Mononuclear cell (primary cell): Measurements from ENCODE around the gene SETBP1. TPM values are rescaled to one million over a fixed set of nuclear protein-coding genes. Genes with fewer than 3 reads are reported as not detected.
"Not testable (repeated sequence)": the region's sequence is repeated elsewhere in the genome, so short reads cannot be mapped to it uniquely, and the experiment has no call there.

Experiments
- H3K27me3 ChIP-seq: 2 replicates; pipeline ENCODE4 v1.6.0; 2011; ENCODE audit warnings: low read length, control low read depth; ENCODE audit not compliant: insufficient read depth
- H3K4me1 ChIP-seq: 2 replicates; pipeline ENCODE4 v1.5.1; 2011; ENCODE audit warnings: mild to moderate bottlenecking, low read length, control low read depth; ENCODE audit not compliant: insufficient read depth
- H3K4me3 ChIP-seq: 2 replicates; pipeline ENCODE4 v1.5.1; 2011; ENCODE audit warnings: mild to moderate bottlenecking, low read length, moderate library complexity
- H3K9me3 ChIP-seq: 2 replicates; pipeline ENCODE4 v1.5.1; 2011; ENCODE audit warnings: low read depth, mild to moderate bottlenecking, control low read depth, low read length
- total RNA-seq: library from RNA; depleted of rRNA; stranded (reverse); fragments of >200 nt; gene quantifications from one replicate; pipeline ENCODE4 v1.2.3, GENCODE V29; 2012

The SETBP1 gene
- total RNA-seq, 1 donor = 5.0 TPM

DNA sequence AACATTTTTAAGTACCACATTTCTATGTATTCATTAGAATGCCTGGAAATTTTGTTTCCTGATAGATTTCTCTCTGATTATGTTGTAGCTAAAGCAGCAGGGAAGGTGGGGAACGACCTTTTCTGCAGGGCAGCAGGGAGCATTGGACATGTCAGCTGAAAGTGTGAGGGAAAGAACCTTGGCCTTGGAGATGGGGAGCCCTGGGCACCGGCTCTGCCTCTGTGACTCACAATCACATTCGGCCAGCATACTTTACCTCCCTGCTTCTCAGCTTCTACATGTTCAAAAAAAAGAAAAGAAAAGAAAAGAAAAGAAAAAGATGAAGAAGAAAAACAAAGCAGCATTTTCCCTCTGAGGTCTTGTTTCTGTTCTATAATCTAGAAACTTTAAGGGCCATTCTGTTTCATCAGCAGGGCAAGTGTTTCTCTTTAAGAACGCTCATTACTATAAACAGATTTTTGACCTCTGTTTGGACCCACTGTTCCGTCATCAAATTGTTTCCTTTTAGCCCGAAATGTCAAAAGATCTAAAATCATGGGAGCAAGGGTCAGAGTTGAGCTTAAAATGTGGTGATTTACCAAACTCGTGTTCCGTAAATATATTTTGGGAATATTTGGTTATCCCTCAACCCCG, 27.9 kb downstream of the SETBP1 start:
- Histone ChIP-seq H3K9me3 (no peaks in the 10 kb centered on the region), H3K27me3 (peaks cover 15% of the 10 kb centered on the region), H3K4me1 (peaks cover 16% of the 10 kb centered on the region)

DNA sequence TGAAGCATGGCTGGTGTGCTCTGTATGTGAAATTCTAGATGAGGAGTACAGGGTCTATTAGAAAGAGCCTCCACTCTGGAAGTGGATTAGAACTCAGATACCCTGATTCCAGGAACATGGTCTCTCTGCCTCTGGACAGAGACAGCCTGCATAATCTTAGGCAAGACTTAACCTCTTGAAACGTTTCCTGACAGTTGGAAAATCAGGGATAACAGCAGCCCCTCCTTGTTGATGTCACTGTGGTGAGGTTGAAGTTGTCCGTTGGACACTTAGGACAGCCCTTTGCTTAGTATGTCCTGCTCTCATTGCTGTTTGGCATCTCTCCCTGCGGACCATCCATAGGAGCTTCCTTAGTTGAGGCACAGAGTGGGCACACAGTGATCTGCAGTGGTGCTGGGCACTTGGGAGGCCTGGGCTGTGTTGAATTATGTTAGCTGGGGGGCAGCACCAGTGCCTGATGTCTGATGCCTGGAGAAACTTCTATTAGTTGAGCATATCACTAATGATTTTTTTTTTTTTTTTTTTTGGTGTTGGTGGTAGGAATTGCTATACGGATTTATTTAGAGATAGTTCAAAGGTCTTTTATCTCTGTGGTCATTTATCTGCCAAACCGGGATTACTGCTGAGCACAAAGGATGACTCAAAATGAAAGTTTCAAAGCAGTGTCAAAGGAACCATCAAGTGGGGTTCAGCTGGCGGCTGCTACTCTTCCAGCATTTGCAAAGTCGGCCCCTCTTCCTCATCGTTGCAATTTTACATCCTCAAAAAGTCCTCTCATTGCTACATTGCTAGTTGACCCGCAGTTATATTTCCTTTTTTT, 28.8 kb downstream of the SETBP1 start:
- peaks cover 16% of the 10 kb centered on the region for H3K4me1 ChIP-seq
- H3K27me3 ChIP-seq = peaks cover 12% of the 10 kb centered on the region
- no peaks in the 10 kb centered on the region for H3K9me3 ChIP-seq

More for the DNA sequence above, 27.9 kb downstream of the SETBP1 start:
- H3K4me3 ChIP-seq = no peak overlapping the region

GRCh38 chr18:44710931-44711330, 30.2 kb downstream of the SETBP1 start:
- H3K27me3 ChIP-seq = peaks cover 15% of the 10 kb centered on the region
- H3K4me3 ChIP-seq = no peak overlapping the region
- no peaks in the 10 kb centered on the region for H3K9me3 ChIP-seq
- peaks cover 17% of the 10 kb centered on the region for H3K4me1 ChIP-seq

More for the DNA sequence above, 28.8 kb downstream of the SETBP1 start:
- H3K4me3 ChIP-seq = no peak overlapping the region

- Histone ChIP-seq H3K4me3 (no peak overlapping the region), H3K4me1 (peaks cover 21% of the 10 kb centered on the region), H3K27me3 (peaks cover 18% of the 10 kb centered on the region), H3K9me3 (no peaks in the 10 kb centered on the region)
Measured at GRCh38 chr18:44712025-44712424, 31.3 kb downstream of the SETBP1 start.

DNA sequence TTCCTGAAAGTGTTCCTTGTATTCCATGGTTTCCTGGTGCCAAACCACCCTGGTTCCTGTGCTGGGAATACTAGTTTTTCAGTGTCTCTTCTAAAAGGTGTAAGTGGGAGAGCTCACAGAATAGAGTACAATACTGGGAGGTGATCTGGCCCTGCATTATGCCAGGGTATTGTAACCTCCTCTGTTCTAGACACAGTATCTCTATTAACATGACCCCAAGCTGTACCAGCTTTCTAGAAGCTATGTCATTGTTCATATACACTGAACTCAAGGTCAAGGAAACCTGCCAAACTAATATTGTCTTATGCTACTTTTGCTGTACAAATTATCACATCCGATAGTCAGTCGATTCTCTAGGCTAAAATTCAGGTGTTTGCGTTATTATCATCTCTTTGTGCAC, 32.7 kb downstream of the SETBP1 start:
- Histone ChIP-seq H3K9me3 (no peaks in the 10 kb centered on the region), H3K4me3 (no peak overlapping the region), H3K27me3 (peaks cover 14% of the 10 kb centered on the region), H3K4me1 (peaks cover 21% of the 10 kb centered on the region)

DNA sequence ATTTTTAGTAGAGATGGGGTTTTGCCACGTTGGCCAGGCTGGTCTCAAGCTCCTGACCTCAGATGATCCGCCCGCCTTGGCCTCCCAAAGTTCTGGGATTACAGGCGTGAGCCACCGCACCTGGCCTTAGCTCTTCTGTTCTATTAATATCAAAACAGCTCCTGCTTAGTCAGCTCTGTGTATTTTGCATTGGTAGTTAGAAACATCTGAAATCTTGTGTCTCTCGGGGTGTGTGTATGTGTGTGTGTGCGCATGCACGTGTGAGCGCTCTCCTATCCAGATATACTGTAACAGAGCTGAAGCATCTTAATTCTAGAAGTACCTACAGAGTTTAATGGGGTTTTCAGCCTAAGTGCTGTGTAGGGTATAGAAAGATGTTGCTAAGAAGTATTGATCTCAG, 33.7 kb downstream of the SETBP1 start:
- Histone ChIP-seq H3K4me1 (peaks cover 17% of the 10 kb centered on the region), H3K9me3 (no peaks in the 10 kb centered on the region), H3K27me3 (peaks cover 14% of the 10 kb centered on the region), H3K4me3 (no peak overlapping the region)

DNA sequence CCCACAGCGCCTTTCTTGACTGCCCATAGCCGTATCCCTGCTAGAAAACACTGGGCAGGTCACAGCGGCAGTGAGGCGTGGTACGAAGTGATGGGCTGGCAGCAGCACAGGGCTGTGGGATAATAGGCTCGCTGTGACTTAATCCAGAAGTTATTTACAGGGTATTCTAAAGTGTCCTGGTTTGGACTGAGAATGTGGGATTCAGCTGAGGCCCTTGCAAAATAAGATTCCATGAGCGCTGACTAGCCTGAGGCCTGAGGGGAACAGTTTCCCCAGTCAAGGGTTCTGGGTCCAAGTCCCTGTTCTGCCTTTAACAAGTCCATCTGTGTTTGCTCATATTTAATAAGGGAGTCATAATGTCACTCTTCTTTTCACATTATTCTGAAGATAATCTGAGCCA, 34.6 kb downstream of the SETBP1 start:
- peaks cover 14% of the 10 kb centered on the region for H3K27me3 ChIP-seq
- no peaks in the 10 kb centered on the region for H3K9me3 ChIP-seq
- peaks cover 9% of the 10 kb centered on the region for H3K4me1 ChIP-seq
- H3K4me3 ChIP-seq = no peak overlapping the region

GRCh38 chr18:44715842-44716241, 35.2 kb downstream of the SETBP1 start:
- peaks cover 14% of the 10 kb centered on the region for H3K27me3 ChIP-seq
- no peaks in the 10 kb centered on the region for H3K9me3 ChIP-seq
- H3K4me3 ChIP-seq = no peak overlapping the region

GRCh38 chr18:44716697-44717163, 36.0 kb downstream of the SETBP1 start:
- H3K4me3 ChIP-seq = no peak overlapping the region
- H3K9me3 ChIP-seq = no peaks in the 10 kb centered on the region
- H3K27me3 ChIP-seq = peaks cover 17% of the 10 kb centered on the region
- peaks cover 11% of the 10 kb centered on the region for H3K4me1 ChIP-seq

More at GRCh38 chr18:44715842-44716241, 35.2 kb downstream of the SETBP1 start:
- peaks cover 5% of the 10 kb centered on the region for H3K4me1 ChIP-seq

GRCh38 chr18:44719519-44720060, 38.9 kb downstream of the SETBP1 start:
- no peak overlapping the region for H3K4me3 ChIP-seq
- peaks cover 20% of the 10 kb centered on the region for H3K27me3 ChIP-seq
- no peaks in the 10 kb centered on the region for H3K9me3 ChIP-seq
- H3K4me1 ChIP-seq = peaks cover 32% of the 10 kb centered on the region

DNA sequence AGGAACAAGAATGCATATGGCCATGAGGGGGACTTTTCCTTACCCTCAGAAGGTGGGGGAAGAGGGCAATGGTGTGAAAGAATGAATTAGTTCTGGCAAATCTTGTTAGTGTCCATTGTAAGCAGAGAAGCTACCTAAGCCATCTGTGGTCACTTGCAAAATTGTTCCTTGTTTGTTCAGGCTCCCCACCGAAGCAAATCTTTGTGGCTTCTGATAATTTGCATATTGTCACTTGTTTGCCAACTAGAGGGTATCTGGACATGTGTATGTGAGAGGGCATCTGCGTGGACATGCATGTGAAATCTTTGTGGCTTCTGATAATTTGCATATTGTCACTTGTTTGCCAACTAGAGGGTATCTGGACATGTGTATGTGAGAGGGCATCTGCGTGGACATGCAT, 41.1 kb downstream of the SETBP1 start:
- H3K4me3 ChIP-seq, H3K9me3 ChIP-seq: not testable (repeated sequence)
- peaks cover 49% of the 10 kb centered on the region for H3K4me1 ChIP-seq
- H3K27me3 ChIP-seq = peaks cover 28% of the 10 kb centered on the region

DNA sequence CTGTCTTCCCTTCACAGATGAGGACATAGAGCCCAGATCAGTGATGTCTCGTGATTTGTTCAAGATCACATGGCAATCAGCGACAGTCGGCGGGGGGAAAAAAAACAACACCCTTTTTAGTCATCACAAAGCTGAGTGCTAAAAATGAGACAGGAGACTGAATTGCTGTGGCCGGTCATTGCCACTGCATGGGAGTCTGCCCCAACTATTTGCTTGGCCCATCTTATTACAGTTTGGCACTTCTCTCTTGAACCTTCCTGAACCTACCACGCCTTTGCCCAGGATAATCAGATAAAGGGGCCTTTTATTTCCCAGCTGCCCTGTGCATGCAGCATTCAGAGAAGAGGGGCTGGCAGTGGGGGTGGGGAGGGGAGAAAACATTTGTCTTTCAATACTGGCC, 42.7 kb downstream of the SETBP1 start:
- Histone ChIP-seq H3K4me1 (peaks cover 63% of the 10 kb centered on the region), H3K27me3 (peaks cover 37% of the 10 kb centered on the region), H3K9me3 (no peaks in the 10 kb centered on the region), H3K4me3 (no peak overlapping the region)

GRCh38 chr18:44724105-44724778, 43.6 kb downstream of the SETBP1 start:
- Histone ChIP-seq H3K4me3 (no peak overlapping the region), H3K27me3 (peaks cover 46% of the 10 kb centered on the region), H3K9me3 (no peaks in the 10 kb centered on the region), H3K4me1 (peaks cover 71% of the 10 kb centered on the region)

DNA sequence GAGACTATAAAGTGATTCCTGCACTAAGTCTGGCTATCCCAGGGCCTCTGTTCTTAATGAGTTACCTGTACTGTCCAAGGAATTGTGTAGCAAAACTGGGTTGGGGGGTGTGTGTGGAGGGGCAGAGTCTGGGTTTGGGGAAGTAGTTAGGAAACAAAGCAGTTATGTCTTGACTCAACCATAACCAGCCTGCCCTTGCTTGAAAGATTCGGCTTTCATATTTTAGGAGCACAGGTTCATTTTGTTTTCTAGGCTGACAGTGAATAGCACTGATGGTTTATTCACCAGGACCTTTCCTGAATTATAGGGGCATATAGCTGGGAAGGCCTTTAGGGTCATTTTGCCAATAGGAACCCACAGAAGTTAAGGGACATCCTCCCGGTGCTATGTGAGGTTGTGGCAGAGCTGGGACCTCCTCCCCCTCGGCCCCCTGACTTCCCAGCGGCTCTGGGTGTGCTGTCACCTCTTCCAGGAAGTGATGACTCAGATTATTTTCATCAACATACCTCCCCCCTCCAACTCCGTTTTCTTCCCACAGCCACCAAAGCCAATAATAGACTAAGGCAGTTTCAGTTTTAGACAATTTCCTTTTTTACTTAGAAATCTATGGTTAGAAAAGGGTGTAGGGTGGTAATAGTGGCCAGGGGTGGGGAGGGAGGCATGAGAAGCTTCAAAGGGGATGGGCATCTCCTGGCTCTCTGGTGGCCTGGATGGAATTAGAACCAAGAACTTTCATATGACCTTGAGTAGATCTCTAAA, 44.8 kb downstream of the SETBP1 start:
- H3K4me1 ChIP-seq = peaks cover 78% of the 10 kb centered on the region
- H3K4me3 ChIP-seq = no peak overlapping the region
- H3K9me3 ChIP-seq = no peaks in the 10 kb centered on the region
- peaks cover 58% of the 10 kb centered on the region for H3K27me3 ChIP-seq
